Mucosa of gallbladder (tissue), 1 donor: ENCODE results near the gene TOPAZ1. TPM values are rescaled to one million over a fixed set of nuclear protein-coding genes. Genes with fewer than 3 reads are reported as not detected.

ENCODE experiments used
- total RNA-seq: library from RNA; stranded (reverse); gene quantifications from one replicate; pipeline ENCODE4 v1.2.1, GENCODE V29; 2021
- donor health status: DM: no; HTN: no; CAD: no.

Gene TOPAZ1
- total RNA-seq, 1 donor from 2014 or later: not detected

Other genes starting within 250 kb of the TOPAZ1 start
- 31.3 TPM for gene TCAIM, start 96.9 kb downstream of the TOPAZ1 start, total RNA-seq
- gene ZNF445, start 235.8 kb downstream of the TOPAZ1 start, total RNA-seq: 28.0 TPM